Lower leg skin (tissue), 3 donors: ENCODE measurements around the gene ALDOC.

Experiments used
- POLR2A ChIP-seq, 2 donors: fragments of 450-650 bp; IDR thresholded peaks; one replicate each; pipeline ENCODE4 v1.6.1; 2016 to 2017; ENCODE audit warnings: antibody characterized with exemption in 2 of 2, mild to moderate bottlenecking in 1 of 2, moderate library complexity in 1 of 2
- TF ChIP-seq, protein P1 (sequence below), 3 donors: fragments of 450-650 bp; IDR thresholded peaks; one replicate each; pipeline ENCODE4 v1.5.1; 2016; ENCODE audit warnings: antibody characterized with exemption in 3 of 3, mild to moderate bottlenecking in 3 of 3, moderate library complexity in 2 of 3

DNA sequence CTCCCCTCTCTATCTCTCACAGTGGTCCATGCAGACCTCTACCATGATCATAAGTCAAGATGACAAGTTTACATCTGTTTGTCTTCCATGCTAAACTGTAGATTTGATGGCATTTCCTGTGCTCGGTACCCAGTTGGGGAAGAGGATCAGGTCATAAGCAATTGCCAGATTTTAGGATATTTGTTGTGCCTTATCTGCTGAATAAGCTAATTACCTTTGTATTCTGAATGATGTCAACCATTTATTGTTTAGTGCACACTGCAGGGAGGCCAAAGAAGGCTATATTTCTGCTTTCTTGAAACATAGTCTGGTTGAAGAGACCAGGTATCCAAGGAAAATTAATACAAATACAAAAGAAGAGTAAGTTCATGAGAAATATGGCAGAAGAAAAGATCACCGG lies 5.8 kb upstream of the ALDOC start:
- TF ChIP-seq, protein P1, sequence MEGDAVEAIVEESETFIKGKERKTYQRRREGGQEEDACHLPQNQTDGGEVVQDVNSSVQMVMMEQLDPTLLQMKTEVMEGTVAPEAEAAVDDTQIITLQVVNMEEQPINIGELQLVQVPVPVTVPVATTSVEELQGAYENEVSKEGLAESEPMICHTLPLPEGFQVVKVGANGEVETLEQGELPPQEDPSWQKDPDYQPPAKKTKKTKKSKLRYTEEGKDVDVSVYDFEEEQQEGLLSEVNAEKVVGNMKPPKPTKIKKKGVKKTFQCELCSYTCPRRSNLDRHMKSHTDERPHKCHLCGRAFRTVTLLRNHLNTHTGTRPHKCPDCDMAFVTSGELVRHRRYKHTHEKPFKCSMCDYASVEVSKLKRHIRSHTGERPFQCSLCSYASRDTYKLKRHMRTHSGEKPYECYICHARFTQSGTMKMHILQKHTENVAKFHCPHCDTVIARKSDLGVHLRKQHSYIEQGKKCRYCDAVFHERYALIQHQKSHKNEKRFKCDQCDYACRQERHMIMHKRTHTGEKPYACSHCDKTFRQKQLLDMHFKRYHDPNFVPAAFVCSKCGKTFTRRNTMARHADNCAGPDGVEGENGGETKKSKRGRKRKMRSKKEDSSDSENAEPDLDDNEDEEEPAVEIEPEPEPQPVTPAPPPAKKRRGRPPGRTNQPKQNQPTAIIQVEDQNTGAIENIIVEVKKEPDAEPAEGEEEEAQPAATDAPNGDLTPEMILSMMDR (IDR thresholded peaks at IDR 0.05): no peak
- no peak for TF ChIP-seq POLR2A (IDR thresholded peaks at IDR 0.05)
